Measurements from ENCODE around the gene TCL1A. TPM values are rescaled to one million over a fixed set of nuclear protein-coding genes. Genes with fewer than 3 reads are reported as not detected.
A peak's percentile ranks its signal among the peaks of the same experiment; 100 is the strongest.

Gene TCL1A
- total and polyA plus RNA-seq, 2 donors (not counting 1 experiment from before 2014, with no cell fraction given), result not detected

- TF ChIP-seq EZH2 (IDR thresholded peaks at IDR 0.05; ENCODE audit: low read length, missing control alignments), result no peak
- no peak for TF ChIP-seq CTCF (conservative IDR thresholded peaks at IDR 0.05 in 1 of 2, IDR thresholded peaks at IDR 0.05 in 1 of 2; ENCODE audit: low read depth in 1 of 2, low read length in 2 of 2)
- no peaks in the 10 kb centered on the region for H3K27me3 ChIP-seq (ENCODE audit: control insufficient read depth, insufficient read depth, low read length)
- no peak overlapping the region for H2AFZ ChIP-seq (ENCODE audit: low read length)
- no peak overlapping the region for H3K4me3 ChIP-seq (replicated peaks in 1 of 4; ENCODE audit: control extremely low read depth in 1 of 4, insufficient read depth in 1 of 4, low read depth in 3 of 4, low read length in 4 of 4)
- H3K9ac ChIP-seq (ENCODE audit: insufficient read depth, low read length), result no peak overlapping the region
- no peaks in the 10 kb centered on the region for H3K36me3 ChIP-seq (ENCODE audit: control insufficient read depth, insufficient read depth, low read length)
- peak in 1 of 2 donors; percentile 6 for DNase-seq (ENCODE audit: low read depth in 2 of 2)
- no peaks in the 10 kb centered on the region for H3K79me2 ChIP-seq (ENCODE audit: control insufficient read depth, insufficient read depth, low read length)
- H4K20me1 ChIP-seq (ENCODE audit: control insufficient read depth, extremely low read depth, insufficient read depth, low read length), result no peaks in the 10 kb centered on the region
- no peaks in the 10 kb centered on the region for H3K9me3 ChIP-seq (ENCODE audit: control insufficient read depth, insufficient read depth, low read depth, low read length)
- no peak overlapping the region for H3K4me2 ChIP-seq (ENCODE audit: extremely low read depth, insufficient read depth, low read length)
- no peak overlapping the region for H3K27ac ChIP-seq (ENCODE audit: insufficient read depth, low read length)
- no peaks in the 10 kb centered on the region for H3K4me1 ChIP-seq (ENCODE audit: control insufficient read depth, extremely low read depth, insufficient read depth, low read length)
Observed at GRCh38 chr14:95701846-95702221, 12.1 kb downstream of the TCL1A start.

- Histone ChIP-seq H3K4me2 (ENCODE audit: extremely low read depth, insufficient read depth, low read length) (no peak overlapping the region), H3K27ac (ENCODE audit: insufficient read depth, low read length) (no peak overlapping the region), H3K9me3 (ENCODE audit: control insufficient read depth, insufficient read depth, low read depth, low read length) (no peaks in the 10 kb centered on the region), H3K9ac (ENCODE audit: insufficient read depth, low read length) (no peak overlapping the region), H2AFZ (ENCODE audit: low read length) (no peak overlapping the region), H4K20me1 (ENCODE audit: control insufficient read depth, extremely low read depth, insufficient read depth, low read length) (no peaks in the 10 kb centered on the region), H3K27me3 (ENCODE audit: control insufficient read depth, insufficient read depth, low read length) (no peaks in the 10 kb centered on the region), H3K4me1 (ENCODE audit: control insufficient read depth, extremely low read depth, insufficient read depth, low read length) (no peaks in the 10 kb centered on the region), H3K4me3 (replicated peaks in 1 of 4; ENCODE audit: control extremely low read depth in 1 of 4, insufficient read depth in 1 of 4, low read depth in 3 of 4, low read length in 4 of 4) (no peak overlapping the region), H3K36me3 (ENCODE audit: control insufficient read depth, insufficient read depth, low read length) (no peaks in the 10 kb centered on the region), H3K79me2 (ENCODE audit: control insufficient read depth, insufficient read depth, low read length) (no peaks in the 10 kb centered on the region)
- TF ChIP-seq CTCF (conservative IDR thresholded peaks at IDR 0.05 in 1 of 2, IDR thresholded peaks at IDR 0.05 in 1 of 2; ENCODE audit: low read depth in 1 of 2, low read length in 2 of 2), result no peak
- TF ChIP-seq EZH2 (IDR thresholded peaks at IDR 0.05; ENCODE audit: low read length, missing control alignments), result no peak
- DNase-seq (ENCODE audit: low read depth in 2 of 2), result no peak
Observed at GRCh38 chr14:95700221-95700976, 13.5 kb downstream of the TCL1A start.

- H3K4me2 ChIP-seq (ENCODE audit: extremely low read depth, insufficient read depth, low read length), result no peak overlapping the region
- H3K9ac ChIP-seq (ENCODE audit: insufficient read depth, low read length), result no peak overlapping the region
- DNase-seq (ENCODE audit: low read depth in 2 of 2), result no peak
- no peaks in the 10 kb centered on the region for H3K36me3 ChIP-seq (ENCODE audit: control insufficient read depth, insufficient read depth, low read length)
- H3K4me1 ChIP-seq (ENCODE audit: control insufficient read depth, extremely low read depth, insufficient read depth, low read length), result no peaks in the 10 kb centered on the region
- no peak overlapping the region for H3K27ac ChIP-seq (ENCODE audit: insufficient read depth, low read length)
- H3K9me3 ChIP-seq (ENCODE audit: control insufficient read depth, insufficient read depth, low read depth, low read length), result no peaks in the 10 kb centered on the region
- no peaks in the 10 kb centered on the region for H4K20me1 ChIP-seq (ENCODE audit: control insufficient read depth, extremely low read depth, insufficient read depth, low read length)
- H3K79me2 ChIP-seq (ENCODE audit: control insufficient read depth, insufficient read depth, low read length), result no peaks in the 10 kb centered on the region
- no peak overlapping the region for H2AFZ ChIP-seq (ENCODE audit: low read length)
- TF ChIP-seq CTCF (conservative IDR thresholded peaks at IDR 0.05 in 1 of 2, IDR thresholded peaks at IDR 0.05 in 1 of 2; ENCODE audit: low read depth in 1 of 2, low read length in 2 of 2) (no peak), EZH2 (IDR thresholded peaks at IDR 0.05; ENCODE audit: low read length, missing control alignments) (no peak)
- H3K27me3 ChIP-seq (ENCODE audit: control insufficient read depth, insufficient read depth, low read length), result no peaks in the 10 kb centered on the region
- H3K4me3 ChIP-seq (replicated peaks in 1 of 4; ENCODE audit: control extremely low read depth in 1 of 4, insufficient read depth in 1 of 4, low read depth in 3 of 4, low read length in 4 of 4), result no peak overlapping the region
Observed at GRCh38 chr14:95699412-95699811, 14.5 kb downstream of the TCL1A start.

Data from fibroblast of lung (primary cell).